Measurements from ENCODE around the gene GPR146. TPM values are rescaled to one million over a fixed set of nuclear protein-coding genes. Genes with fewer than 3 reads are reported as not detected.

The GPR146 gene
- total and polyA plus RNA-seq, 9 of the 15 experiments (the other 6 are each of a cell fraction or from before 2014, with no cell fraction given), result 0.22 to 3.6 (median 0.64) TPM; not detected in 2

DNA sequence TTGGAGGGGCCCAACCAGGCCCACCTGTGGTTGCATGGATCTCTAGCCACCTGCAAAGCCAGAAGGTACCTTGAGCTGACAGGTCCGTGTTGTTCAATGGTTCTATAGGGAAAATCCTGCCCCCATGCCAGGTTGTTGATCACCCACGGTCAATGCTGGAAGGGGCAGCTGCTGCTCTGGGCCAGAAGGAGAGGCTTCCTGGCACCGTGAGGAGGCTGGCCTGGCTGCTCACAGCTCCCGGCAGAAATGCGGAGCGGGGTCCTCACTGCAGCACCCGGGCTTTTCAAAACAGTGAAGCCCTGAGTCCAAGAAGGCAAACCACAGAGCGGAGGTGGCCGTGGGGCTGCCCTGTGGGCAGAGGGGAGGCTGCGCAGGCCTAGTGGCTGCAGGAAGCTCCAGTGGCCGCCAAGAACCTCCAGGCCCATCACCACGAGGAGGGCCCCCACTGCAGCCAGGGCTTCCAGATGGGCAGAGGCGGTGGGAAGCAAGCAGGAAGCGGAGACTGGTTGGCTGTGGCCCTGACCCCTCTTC is 25.0 kb upstream of the GPR146 start:
- Histone ChIP-seq H3K9me1 (ENCODE audit: control insufficient read depth, insufficient read depth, low read length) (no peaks in the 10 kb centered on the region), H3K27ac (ENCODE audit: extremely low read depth, low read depth, low read length) (no peak overlapping the region), H3K79me2 (ENCODE audit: control insufficient read depth, insufficient read depth, low read length) (peaks cover 42% of the 10 kb centered on the region), H3K4me1 (replicated peaks in 1 of 2; ENCODE audit: control insufficient read depth in 2 of 2, insufficient read depth in 2 of 2, low read length in 2 of 2) (peaks cover 0 to 73% of the 10 kb centered on the region in 2 experiments; a peak in 2 of 5 replicates), H3K4me3 (no peak overlapping the region), H3K27me3 (ENCODE audit: control insufficient read depth in 2 of 2, insufficient read depth in 2 of 2, low read length in 2 of 2) (no peaks in the 10 kb centered on the region), H3K4me2 (ENCODE audit: insufficient read depth, low read length) (no peak overlapping the region), H3K36me3 (ENCODE audit: control insufficient read depth, insufficient read depth, low read length) (peaks cover 27% of the 10 kb centered on the region; the same call in 2 of the 3 replicates), H3K9ac (ENCODE audit: insufficient read depth in 1 of 2, low read depth in 2 of 2, low read length in 2 of 2) (no peak overlapping the region), H4K20me1 (replicated peaks; ENCODE audit: control insufficient read depth, insufficient read depth, low read length) (no peaks in the 10 kb centered on the region), H3K9me3 (replicated peaks; ENCODE audit: control insufficient read depth, insufficient read depth, low read depth, low read length) (peaks cover 7% of the 10 kb centered on the region), H2AFZ (ENCODE audit: low read depth, low read length) (no peak overlapping the region)
- no TSS peak for BruUV-seq (replicated peaks)
- ChIA-PET POLR2A (no interaction called here), CTCF (ENCODE audit: low intra/inter-chr PET ratio) (no interaction called here)
- FAIRE-seq, result no peak
- no peak for DNase-seq (ENCODE audit: extremely low read depth in 1 of 4, low spot score in 3 of 4)
- no peak for ATAC-seq
- in situ Hi-C loops (cut with MboI), result no loop called here
- 94% methylated on average over 10 of the region's 14 CpGs for WGBS (ENCODE audit: insufficient coverage, low coverage, missing lambda C conversion rate)
- intact Hi-C loops (cut with micrococcal nuclease), result no loop called here
- no peak for TF ChIP-seq PML (IDR thresholded peaks at IDR 0.05; ENCODE audit: low read length)
- TF ChIP-seq NFIX (CRISPR knock-in tag; IDR thresholded peaks at IDR 0.05; ENCODE audit: low read depth), result no peak
- no peak for TF ChIP-seq CBX3 (IDR thresholded peaks at IDR 0.05; ENCODE audit: borderline replicate concordance in 1 of 2, low read length in 2 of 2)
- no peak for TF ChIP-seq ZNF3 (CRISPR knock-in tag; IDR thresholded peaks at IDR 0.05)
- TF ChIP-seq, protein P1, sequence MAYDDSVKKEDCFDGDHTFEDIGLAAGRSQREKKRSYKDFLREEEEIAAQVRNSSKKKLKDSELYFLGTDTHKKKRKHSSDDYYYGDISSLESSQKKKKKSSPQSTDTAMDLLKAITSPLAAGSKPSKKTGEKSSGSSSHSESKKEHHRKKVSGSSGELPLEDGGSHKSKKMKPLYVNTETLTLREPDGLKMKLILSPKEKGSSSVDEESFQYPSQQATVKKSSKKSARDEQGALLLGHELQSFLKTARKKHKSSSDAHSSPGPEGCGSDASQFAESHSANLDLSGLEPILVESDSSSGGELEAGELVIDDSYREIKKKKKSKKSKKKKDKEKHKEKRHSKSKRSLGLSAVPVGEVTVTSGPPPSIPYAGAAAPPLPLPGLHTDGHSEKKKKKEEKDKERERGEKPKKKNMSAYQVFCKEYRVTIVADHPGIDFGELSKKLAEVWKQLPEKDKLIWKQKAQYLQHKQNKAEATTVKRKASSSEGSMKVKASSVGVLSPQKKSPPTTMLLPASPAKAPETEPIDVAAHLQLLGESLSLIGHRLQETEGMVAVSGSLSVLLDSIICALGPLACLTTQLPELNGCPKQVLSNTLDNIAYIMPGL (CRISPR knock-in tag; IDR thresholded peaks at IDR 0.05), result no peak
- TF ChIP-seq, protein P2, sequence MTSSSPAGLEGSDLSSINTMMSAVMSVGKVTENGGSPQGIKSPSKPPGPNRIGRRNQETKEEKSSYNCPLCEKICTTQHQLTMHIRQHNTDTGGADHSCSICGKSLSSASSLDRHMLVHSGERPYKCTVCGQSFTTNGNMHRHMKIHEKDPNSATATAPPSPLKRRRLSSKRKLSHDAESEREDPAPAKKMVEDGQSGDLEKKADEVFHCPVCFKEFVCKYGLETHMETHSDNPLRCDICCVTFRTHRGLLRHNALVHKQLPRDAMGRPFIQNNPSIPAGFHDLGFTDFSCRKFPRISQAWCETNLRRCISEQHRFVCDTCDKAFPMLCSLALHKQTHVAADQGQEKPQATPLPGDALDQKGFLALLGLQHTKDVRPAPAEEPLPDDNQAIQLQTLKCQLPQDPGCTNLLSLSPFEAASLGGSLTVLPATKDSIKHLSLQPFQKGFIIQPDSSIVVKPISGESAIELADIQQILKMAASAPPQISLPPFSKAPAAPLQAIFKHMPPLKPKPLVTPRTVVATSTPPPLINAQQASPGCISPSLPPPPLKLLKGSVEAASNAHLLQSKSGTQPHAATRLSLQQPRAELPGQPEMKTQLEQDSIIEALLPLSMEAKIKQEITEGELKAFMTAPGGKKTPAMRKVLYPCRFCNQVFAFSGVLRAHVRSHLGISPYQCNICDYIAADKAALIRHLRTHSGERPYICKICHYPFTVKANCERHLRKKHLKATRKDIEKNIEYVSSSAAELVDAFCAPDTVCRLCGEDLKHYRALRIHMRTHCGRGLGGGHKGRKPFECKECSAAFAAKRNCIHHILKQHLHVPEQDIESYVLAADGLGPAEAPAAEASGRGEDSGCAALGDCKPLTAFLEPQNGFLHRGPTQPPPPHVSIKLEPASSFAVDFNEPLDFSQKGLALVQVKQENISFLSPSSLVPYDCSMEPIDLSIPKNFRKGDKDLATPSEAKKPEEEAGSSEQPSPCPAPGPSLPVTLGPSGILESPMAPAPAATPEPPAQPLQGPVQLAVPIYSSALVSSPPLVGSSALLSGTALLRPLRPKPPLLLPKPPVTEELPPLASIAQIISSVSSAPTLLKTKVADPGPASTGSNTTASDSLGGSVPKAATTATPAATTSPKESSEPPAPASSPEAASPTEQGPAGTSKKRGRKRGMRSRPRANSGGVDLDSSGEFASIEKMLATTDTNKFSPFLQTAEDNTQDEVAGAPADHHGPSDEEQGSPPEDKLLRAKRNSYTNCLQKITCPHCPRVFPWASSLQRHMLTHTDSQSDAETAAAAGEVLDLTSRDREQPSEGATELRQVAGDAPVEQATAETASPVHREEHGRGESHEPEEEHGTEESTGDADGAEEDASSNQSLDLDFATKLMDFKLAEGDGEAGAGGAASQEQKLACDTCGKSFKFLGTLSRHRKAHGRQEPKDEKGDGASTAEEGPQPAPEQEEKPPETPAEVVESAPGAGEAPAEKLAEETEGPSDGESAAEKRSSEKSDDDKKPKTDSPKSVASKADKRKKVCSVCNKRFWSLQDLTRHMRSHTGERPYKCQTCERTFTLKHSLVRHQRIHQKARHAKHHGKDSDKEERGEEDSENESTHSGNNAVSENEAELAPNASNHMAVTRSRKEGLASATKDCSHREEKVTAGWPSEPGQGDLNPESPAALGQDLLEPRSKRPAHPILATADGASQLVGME (CRISPR knock-in tag; IDR thresholded peaks at IDR 0.05), result no peak
- TF ChIP-seq, protein P3, sequence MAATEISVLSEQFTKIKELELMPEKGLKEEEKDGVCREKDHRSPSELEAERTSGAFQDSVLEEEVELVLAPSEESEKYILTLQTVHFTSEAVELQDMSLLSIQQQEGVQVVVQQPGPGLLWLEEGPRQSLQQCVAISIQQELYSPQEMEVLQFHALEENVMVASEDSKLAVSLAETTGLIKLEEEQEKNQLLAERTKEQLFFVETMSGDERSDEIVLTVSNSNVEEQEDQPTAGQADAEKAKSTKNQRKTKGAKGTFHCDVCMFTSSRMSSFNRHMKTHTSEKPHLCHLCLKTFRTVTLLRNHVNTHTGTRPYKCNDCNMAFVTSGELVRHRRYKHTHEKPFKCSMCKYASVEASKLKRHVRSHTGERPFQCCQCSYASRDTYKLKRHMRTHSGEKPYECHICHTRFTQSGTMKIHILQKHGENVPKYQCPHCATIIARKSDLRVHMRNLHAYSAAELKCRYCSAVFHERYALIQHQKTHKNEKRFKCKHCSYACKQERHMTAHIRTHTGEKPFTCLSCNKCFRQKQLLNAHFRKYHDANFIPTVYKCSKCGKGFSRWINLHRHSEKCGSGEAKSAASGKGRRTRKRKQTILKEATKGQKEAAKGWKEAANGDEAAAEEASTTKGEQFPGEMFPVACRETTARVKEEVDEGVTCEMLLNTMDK (IDR thresholded peaks at IDR 0.05; ENCODE audit: borderline replicate concordance, insufficient read depth, low read depth, low read length, poor library complexity, severe bottlenecking), result no peak
- no peak for TF ChIP-seq ZNF197 (CRISPR knock-in tag; IDR thresholded peaks at IDR 0.05; ENCODE audit: low read depth)
- TF ChIP-seq ZNF79 (CRISPR knock-in tag; IDR thresholded peaks at IDR 0.05; ENCODE audit: low read depth), result no peak
- TF ChIP-seq MEIS2 (IDR thresholded peaks at IDR 0.05; ENCODE audit: partially characterized antibody), result no peak
- no peak for TF ChIP-seq RBM17 (IDR thresholded peaks at IDR 0.05; ENCODE audit: borderline replicate concordance, low read depth, low read length)
- no peak for TF ChIP-seq ZBTB8A (IDR thresholded peaks at IDR 0.05; ENCODE audit: partially characterized antibody)
